ENCODE data around the gene CLEC18C.
"Not testable (repeated sequence)": the region's sequence is repeated elsewhere in the genome, so short reads cannot be mapped to it uniquely, and the experiment has no call there.

DNA sequence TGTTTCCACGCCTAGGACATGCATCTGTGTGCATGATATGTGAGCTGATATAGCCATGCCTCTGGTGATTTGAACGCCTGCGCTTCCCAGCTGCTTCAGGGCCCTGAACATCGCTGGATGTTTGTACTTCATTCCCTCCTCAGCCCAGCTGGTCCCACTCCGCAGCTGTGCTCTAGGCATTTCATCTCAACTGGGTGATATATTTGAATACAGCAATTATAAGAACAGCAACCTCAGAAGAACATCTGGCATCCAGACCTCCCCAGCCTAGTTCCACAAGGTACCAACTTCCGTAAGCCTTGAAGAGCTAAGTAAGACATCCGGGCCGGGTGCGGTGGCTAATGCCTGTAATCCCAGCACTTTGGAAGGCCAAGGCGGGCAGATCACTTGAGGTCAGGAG lies 6.9 kb upstream of the CLEC18C start:
- TF ChIP-seq, protein P1, sequence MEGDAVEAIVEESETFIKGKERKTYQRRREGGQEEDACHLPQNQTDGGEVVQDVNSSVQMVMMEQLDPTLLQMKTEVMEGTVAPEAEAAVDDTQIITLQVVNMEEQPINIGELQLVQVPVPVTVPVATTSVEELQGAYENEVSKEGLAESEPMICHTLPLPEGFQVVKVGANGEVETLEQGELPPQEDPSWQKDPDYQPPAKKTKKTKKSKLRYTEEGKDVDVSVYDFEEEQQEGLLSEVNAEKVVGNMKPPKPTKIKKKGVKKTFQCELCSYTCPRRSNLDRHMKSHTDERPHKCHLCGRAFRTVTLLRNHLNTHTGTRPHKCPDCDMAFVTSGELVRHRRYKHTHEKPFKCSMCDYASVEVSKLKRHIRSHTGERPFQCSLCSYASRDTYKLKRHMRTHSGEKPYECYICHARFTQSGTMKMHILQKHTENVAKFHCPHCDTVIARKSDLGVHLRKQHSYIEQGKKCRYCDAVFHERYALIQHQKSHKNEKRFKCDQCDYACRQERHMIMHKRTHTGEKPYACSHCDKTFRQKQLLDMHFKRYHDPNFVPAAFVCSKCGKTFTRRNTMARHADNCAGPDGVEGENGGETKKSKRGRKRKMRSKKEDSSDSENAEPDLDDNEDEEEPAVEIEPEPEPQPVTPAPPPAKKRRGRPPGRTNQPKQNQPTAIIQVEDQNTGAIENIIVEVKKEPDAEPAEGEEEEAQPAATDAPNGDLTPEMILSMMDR (tag by site-specific recombination; IDR thresholded peaks at IDR 0.05) = not testable (repeated sequence)
- TF ChIP-seq ZBTB1 (tag by site-specific recombination; IDR thresholded peaks at IDR 0.05); ZNF132 (tag by site-specific recombination; IDR thresholded peaks at IDR 0.05; ENCODE audit: borderline replicate concordance); ZNF394 (tag by site-specific recombination; IDR thresholded peaks at IDR 0.05; ENCODE audit: borderline replicate concordance); ZNF629 (tag by site-specific recombination; IDR thresholded peaks at IDR 0.05); ZBTB20 (tag by site-specific recombination; IDR thresholded peaks at IDR 0.05); ZNF426 (tag by site-specific recombination; IDR thresholded peaks at IDR 0.05); ZNF548 (tag by site-specific recombination; IDR thresholded peaks at IDR 0.05): not testable (repeated sequence)
- TF ChIP-seq, protein P2, sequence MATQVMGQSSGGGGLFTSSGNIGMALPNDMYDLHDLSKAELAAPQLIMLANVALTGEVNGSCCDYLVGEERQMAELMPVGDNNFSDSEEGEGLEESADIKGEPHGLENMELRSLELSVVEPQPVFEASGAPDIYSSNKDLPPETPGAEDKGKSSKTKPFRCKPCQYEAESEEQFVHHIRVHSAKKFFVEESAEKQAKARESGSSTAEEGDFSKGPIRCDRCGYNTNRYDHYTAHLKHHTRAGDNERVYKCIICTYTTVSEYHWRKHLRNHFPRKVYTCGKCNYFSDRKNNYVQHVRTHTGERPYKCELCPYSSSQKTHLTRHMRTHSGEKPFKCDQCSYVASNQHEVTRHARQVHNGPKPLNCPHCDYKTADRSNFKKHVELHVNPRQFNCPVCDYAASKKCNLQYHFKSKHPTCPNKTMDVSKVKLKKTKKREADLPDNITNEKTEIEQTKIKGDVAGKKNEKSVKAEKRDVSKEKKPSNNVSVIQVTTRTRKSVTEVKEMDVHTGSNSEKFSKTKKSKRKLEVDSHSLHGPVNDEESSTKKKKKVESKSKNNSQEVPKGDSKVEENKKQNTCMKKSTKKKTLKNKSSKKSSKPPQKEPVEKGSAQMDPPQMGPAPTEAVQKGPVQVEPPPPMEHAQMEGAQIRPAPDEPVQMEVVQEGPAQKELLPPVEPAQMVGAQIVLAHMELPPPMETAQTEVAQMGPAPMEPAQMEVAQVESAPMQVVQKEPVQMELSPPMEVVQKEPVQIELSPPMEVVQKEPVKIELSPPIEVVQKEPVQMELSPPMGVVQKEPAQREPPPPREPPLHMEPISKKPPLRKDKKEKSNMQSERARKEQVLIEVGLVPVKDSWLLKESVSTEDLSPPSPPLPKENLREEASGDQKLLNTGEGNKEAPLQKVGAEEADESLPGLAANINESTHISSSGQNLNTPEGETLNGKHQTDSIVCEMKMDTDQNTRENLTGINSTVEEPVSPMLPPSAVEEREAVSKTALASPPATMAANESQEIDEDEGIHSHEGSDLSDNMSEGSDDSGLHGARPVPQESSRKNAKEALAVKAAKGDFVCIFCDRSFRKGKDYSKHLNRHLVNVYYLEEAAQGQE (tag by site-specific recombination; IDR thresholded peaks at IDR 0.05) = not testable (repeated sequence)

All from HEK293 (cell line).